ENCODE data around the gene PHF2. TPM values are rescaled to one million over a fixed set of nuclear protein-coding genes. Genes with fewer than 3 reads are reported as not detected.

The PHF2 gene
- 9.8 to 11.6 TPM (median 10.6 TPM) in 3 replicates for total RNA-seq (2021)
- percentile 46 among the genes with signal in this experiment for Bru-seq, nascent RNA
- long read RNA-seq, experiment 1, full-length matches to known transcripts, result 1 of 38 reads
- long read RNA-seq, experiment 1, partial matches to known transcripts, result 17 of 38 reads
- long read RNA-seq, experiment 1, other reads (novel, unspliced or antisense), result 20 of 38 reads
- long read RNA-seq, experiment 2, partial matches to known transcripts, result 6 of 11 reads
- long read RNA-seq, experiment 2, other reads (novel, unspliced or antisense), result 5 of 11 reads
- long read RNA-seq, experiment 3, result 0 reads

- no peak for TF ChIP-seq HMGXB4 (CRISPR knock-in tag; IDR thresholded peaks at IDR 0.05)
- TF ChIP-seq ZNF396 (CRISPR knock-in tag; IDR thresholded peaks at IDR 0.05; ENCODE audit: borderline replicate concordance), result no peak
- POLR2A ChIA-PET, result no interaction called here
Measured at GRCh38 chr9:93576258-93577077, at the start of gene PHF2. Gene PHF2, plus strand, starts transcription at chr9:93576584. Its CDS starts 190 bp downstream, at chr9:93576774.

GRCh38 chr9:93531374-93531773, 45.0 kb upstream of the PHF2 start:
- Mint-ChIP-seq H3K27ac (no peak overlapping the region), H3K27me3 (ENCODE audit: low read depth) (no peaks in the 10 kb centered on the region), H3K9me3 (no peaks in the 10 kb centered on the region), H3K4me1 (no peaks in the 10 kb centered on the region), H3K4me3 (no peak overlapping the region), H3K36me3 (peaks cover 58% of the 10 kb centered on the region)
- peak; percentile 65 for ATAC-seq
- no peak for DNase-seq (ENCODE audit: low spot score)
- TF ChIP-seq SP1 (CRISPR knock-in tag; conservative IDR thresholded peaks at IDR 0.05) (no peak), E2F4 (CRISPR knock-in tag; IDR thresholded peaks at IDR 0.05; ENCODE audit: borderline replicate concordance, low read depth) (no peak), TP53 (CRISPR knock-in tag; IDR thresholded peaks at IDR 0.05) (no peak), ZNF121 (CRISPR knock-in tag; IDR thresholded peaks at IDR 0.05) (no peak), NR2C2 (CRISPR knock-in tag; IDR thresholded peaks at IDR 0.05) (no peak), JUN (CRISPR knock-in tag; IDR thresholded peaks at IDR 0.05) (no peak), PRRX2 (CRISPR knock-in tag; IDR thresholded peaks at IDR 0.05) (no peak), ELF4 (CRISPR knock-in tag; IDR thresholded peaks at IDR 0.05; ENCODE audit: low read depth) (no peak), ZNF532 (CRISPR knock-in tag; IDR thresholded peaks at IDR 0.05; ENCODE audit: borderline replicate concordance) (no peak), FOXJ3 (CRISPR knock-in tag; IDR thresholded peaks at IDR 0.05; ENCODE audit: borderline replicate concordance) (no peak), MLX (CRISPR knock-in tag; IDR thresholded peaks at IDR 0.05) (no peak), ZNF232 (CRISPR knock-in tag; IDR thresholded peaks at IDR 0.05) (no peak), FOXK1 (CRISPR knock-in tag; IDR thresholded peaks at IDR 0.05) (no peak), E2F5 (CRISPR knock-in tag; IDR thresholded peaks at IDR 0.05) (no peak), EMX1 (CRISPR knock-in tag; IDR thresholded peaks at IDR 0.05) (no peak), NR1H2 (CRISPR knock-in tag; IDR thresholded peaks at IDR 0.05) (no peak), ESRRA (CRISPR knock-in tag; IDR thresholded peaks at IDR 0.05; ENCODE audit: borderline replicate concordance) (no peak)
- CTCF ChIA-PET, result no interaction called here
- POLR2A ChIA-PET, result no interaction called here

More at GRCh38 chr9:93576258-93577077, at the start of gene PHF2:
- Mint-ChIP-seq H3K4me3 (peak within 1 kb of the TSS; percentile 84), H3K4me1 (peaks cover 37% of the 10 kb centered on the region), H3K27me3 (ENCODE audit: low read depth) (peaks cover 15% of the 10 kb centered on the region), H3K9me3 (peaks cover under 1% of the 10 kb centered on the region; the same call in 1 of the 2 replicates), H3K36me3 (no peaks in the 10 kb centered on the region), H3K27ac (no peak within 1 kb of the TSS)
- no peak for DNase-seq (ENCODE audit: low spot score)
- CTCF ChIA-PET, result interaction anchor here (0.8 to 2.4 kb wide), 4 partner anchors 10 to 422 kb away, joined by 3 to 17 read pairs (median 8); no protein-coding TSS in a partner anchor
- ATAC-seq, result peak; percentile 14
